HepG2 (cell line): ENCODE results near the gene SP1. TPM values are rescaled to one million over a fixed set of nuclear protein-coding genes. Genes with fewer than 3 reads are reported as not detected.

Source experiments
- ARNT2 ChIP-seq: sonication (generic); formaldehyde crosslinking; IDR thresholded peaks from 2 replicates; pipeline ENCODE4 v1.8.0; 2022; ENCODE audit warnings: mild to moderate bottlenecking, low read depth, missing genetic modification reagents, moderate library complexity
- ATF7 ChIP-seq, 2 experiments: fragments of 450-650 bp in 1 of 2; sonication (generic) in 1 of 2; formaldehyde crosslinking in 1 of 2; IDR thresholded peaks; 2 replicates each; pipeline versions ENCODE4 v1.4.0 to v1.6.1; 2016 to 2020; ENCODE audit warnings: antibody characterized with exemption in 1 of 2, mild to moderate bottlenecking in 1 of 2, missing genetic modification reagents in 1 of 2
- HNF4G ChIP-seq, 2 experiments: sonication (generic) in 1 of 2; formaldehyde crosslinking in 1 of 2; IDR thresholded peaks; 2 replicates each; pipeline versions ENCODE4 v1.4.0 to v1.6.1; 2011 to 2020; ENCODE audit warnings: borderline replicate concordance in 2 of 2, low read depth in 2 of 2, mild to moderate bottlenecking in 2 of 2, low read length in 1 of 2, missing genetic modification reagents in 1 of 2, moderate library complexity in 1 of 2
- HNRNPH1 ChIP-seq: fragments of 200-400 bp; formaldehyde crosslinking; optimal IDR thresholded peaks from 2 replicates; pipeline ENCODE3; 2017; ENCODE audit warnings: mild to moderate bottlenecking, low read depth, low read length
- HOXA5 ChIP-seq: sonication (generic); formaldehyde crosslinking; IDR thresholded peaks from 2 replicates; pipeline ENCODE4 v1.4.0; 2020; ENCODE audit warnings: missing genetic modification reagents
- IRX3 ChIP-seq: sonication (generic); formaldehyde crosslinking; IDR thresholded peaks from 2 replicates; pipeline ENCODE4 v1.8.1; 2023; ENCODE audit warnings: mild to moderate bottlenecking, low read depth, missing genetic modification reagents, borderline replicate concordance
- KDM5B ChIP-seq: sonication (generic); formaldehyde crosslinking; IDR thresholded peaks from 2 replicates; pipeline ENCODE4 v1.4.0; 2020; ENCODE audit warnings: missing genetic modification reagents, mild to moderate bottlenecking, borderline replicate concordance
- MBD4 ChIP-seq: IDR thresholded peaks from 2 replicates; pipeline ENCODE4 v1.6.1; 2012; ENCODE audit warnings: low read length, inconsistent platforms, borderline replicate concordance
- MLLT10 ChIP-seq: sonication (generic); formaldehyde crosslinking; IDR thresholded peaks from 2 replicates; pipeline ENCODE4 v1.4.0; 2020; ENCODE audit warnings: missing genetic modification reagents
- NFIC ChIP-seq: IDR thresholded peaks from 2 replicates; pipeline ENCODE4 v1.6.1; 2012; ENCODE audit warnings: mild to moderate bottlenecking, low read length, inconsistent platforms
- NR2F1 ChIP-seq, 2 experiments: fragments of 450-650 bp in 1 of 2; formaldehyde crosslinking in 1 of 2; IDR thresholded peaks; 2 replicates each; pipeline versions ENCODE4 v1.5.0 to v1.6.1; 2016 to 2020; ENCODE audit warnings: mild to moderate bottlenecking in 1 of 2, missing compliant biosample characterization in 1 of 2, missing genetic modification reagents in 1 of 2, moderate library complexity in 1 of 2
- PAF1 ChIP-seq: IDR thresholded peaks from 2 replicates; pipeline ENCODE4 v1.6.1; 2016; ENCODE audit warnings: missing genetic modification reagents, missing compliant biosample characterization
- PCBP2 ChIP-seq: fragments of 200-400 bp; formaldehyde crosslinking; optimal IDR thresholded peaks from 2 replicates; pipeline ENCODE3; 2018; ENCODE audit warnings: low read length, low read depth; ENCODE audit not compliant: poor library complexity, severe bottlenecking
- SP5 ChIP-seq: IDR thresholded peaks from 2 replicates; pipeline ENCODE4 v1.6.1; 2016; ENCODE audit warnings: low read depth, borderline replicate concordance
- SRSF1 ChIP-seq: fragments of 200-400 bp; formaldehyde crosslinking; optimal IDR thresholded peaks from 2 replicates; pipeline ENCODE3; 2017; ENCODE audit warnings: mild to moderate bottlenecking, low read depth, low read length, moderate library complexity
- ZNF160 ChIP-seq: sonication (generic); formaldehyde crosslinking; IDR thresholded peaks from 2 replicates; pipeline ENCODE4 v1.8.0; 2022; ENCODE audit warnings: mild to moderate bottlenecking, inconsistent platforms, missing genetic modification reagents
- ZNF263 ChIP-seq: sonication (generic); formaldehyde crosslinking; IDR thresholded peaks from 2 replicates; pipeline ENCODE4 v1.4.0; 2020; ENCODE audit warnings: missing genetic modification reagents
- ZNF337 ChIP-seq: sonication (generic); formaldehyde crosslinking; IDR thresholded peaks from 2 replicates; pipeline ENCODE4 v1.5.1; 2020; ENCODE audit warnings: missing genetic modification reagents, low read depth, mild to moderate bottlenecking, borderline replicate concordance
- ZNF570 ChIP-seq: sonication (generic); formaldehyde crosslinking; IDR thresholded peaks from 2 replicates; pipeline ENCODE4 v1.4.0; 2020; ENCODE audit warnings: mild to moderate bottlenecking, missing genetic modification reagents, borderline replicate concordance
- ZNF749 ChIP-seq: sonication (generic); formaldehyde crosslinking; IDR thresholded peaks from 2 replicates; pipeline ENCODE4 v1.8.0; 2022; ENCODE audit warnings: mild to moderate bottlenecking, missing genetic modification reagents, moderate library complexity, borderline replicate concordance
- polyA plus RNA-seq, 8 experiments: library from polyadenylated mRNA; depleted of rRNA in 3 of 8; stranded (reverse) in 7 of 8; unstranded in 1 of 8; fragments of >200 nt; fragmentation: Illumina TruSeq in 4 of 8; extraction: Trizol in 4 of 8; gene quantifications; 2 replicates each; pipeline versions ENCODE4 v1.2.1 to v1.2.3, GENCODE V29; 2011 to 2016; ENCODE audit warnings: low read depth in 4 of 8, missing spikeins in 1 of 8, mixed read lengths in 1 of 8; ENCODE audit not compliant: insufficient read depth in 1 of 8
- total RNA-seq, 5 experiments: library from RNA; depleted of rRNA; stranded (reverse); fragments of >200 nt; fragmentation: Illumina TruSeq; extraction: Trizol; gene quantifications; 2 replicates each; pipeline ENCODE4 v1.2.3, GENCODE V29; 2016; ENCODE audit warnings: low read depth in 1 of 5
- TF ChIP-seq, protein P1 (sequence below): sonication (generic); formaldehyde crosslinking; conservative IDR thresholded peaks from 2 replicates; pipeline ENCODE4 v1.4.0; 2020; ENCODE audit warnings: missing genetic modification reagents
- TF ChIP-seq, protein P2 (sequence below): sonication (generic); formaldehyde crosslinking; IDR thresholded peaks from 2 replicates; pipeline ENCODE4 v1.5.1; 2020; ENCODE audit warnings: missing genetic modification reagents, mild to moderate bottlenecking, borderline replicate concordance
- TF ChIP-seq, protein P3 (sequence below): sonication (generic); formaldehyde crosslinking; IDR thresholded peaks from 2 replicates; pipeline ENCODE4 v1.8.0; 2022; ENCODE audit warnings: mild to moderate bottlenecking, missing genetic modification reagents; ENCODE audit not compliant: insufficient replicate concordance

SP1 gene
- total and polyA plus RNA-seq, 2 of the 13 experiments (the other 11 are each of a cell fraction or from before 2014, with no cell fraction given) = 26.5 to 27.5 TPM

DNA sequence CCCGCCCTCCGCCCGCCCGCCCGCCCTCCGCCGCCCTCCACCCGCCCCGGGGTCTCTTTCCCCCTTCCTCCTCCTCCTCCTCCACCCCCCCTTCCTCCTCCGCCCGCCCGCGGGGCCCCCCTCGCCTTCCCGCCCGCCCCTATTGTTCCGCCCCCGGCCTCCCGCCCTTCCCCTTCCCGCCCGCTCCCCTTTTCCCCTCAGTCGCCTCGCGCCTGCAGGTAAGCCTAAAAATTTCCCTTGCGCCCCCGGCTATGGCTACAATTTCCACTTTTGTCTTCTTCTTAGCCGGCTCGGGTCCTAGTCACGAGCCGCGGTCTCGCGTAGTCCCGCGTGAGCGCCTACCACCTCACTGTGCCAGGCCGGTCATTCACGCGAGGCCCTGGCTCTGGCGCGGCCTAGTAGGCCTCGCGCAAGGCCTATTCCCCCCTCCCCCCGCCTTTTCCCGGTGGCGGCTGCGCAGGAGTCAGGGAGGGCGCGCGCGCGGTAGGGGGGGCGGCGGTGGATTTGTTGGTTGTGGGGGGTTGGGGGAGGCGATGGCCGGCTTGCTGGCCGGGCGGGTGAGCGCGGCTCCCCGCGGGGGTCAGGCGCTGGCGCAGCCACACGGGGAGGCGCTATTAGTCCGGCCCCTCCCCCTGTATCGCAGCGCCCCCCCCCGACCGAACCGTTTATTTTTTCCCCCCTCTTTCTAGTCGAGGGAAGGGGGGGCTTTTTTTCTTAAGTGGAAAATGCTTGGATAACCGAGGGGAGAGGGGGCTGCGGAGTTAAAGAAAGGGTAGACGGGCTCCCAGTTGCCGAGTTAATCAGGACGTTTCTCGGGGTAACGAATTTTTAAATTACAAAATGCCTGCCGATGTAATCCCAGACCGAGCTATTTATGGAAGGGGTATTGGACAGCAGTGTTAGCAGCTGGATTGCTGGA lies 72.4 kb downstream of the SP1 start (continued):
- TF ChIP-seq ZNF570 (CRISPR knock-in tag) = no peak
- no peak for TF ChIP-seq ZNF749 (CRISPR knock-in tag)
- TF ChIP-seq, protein P1, sequence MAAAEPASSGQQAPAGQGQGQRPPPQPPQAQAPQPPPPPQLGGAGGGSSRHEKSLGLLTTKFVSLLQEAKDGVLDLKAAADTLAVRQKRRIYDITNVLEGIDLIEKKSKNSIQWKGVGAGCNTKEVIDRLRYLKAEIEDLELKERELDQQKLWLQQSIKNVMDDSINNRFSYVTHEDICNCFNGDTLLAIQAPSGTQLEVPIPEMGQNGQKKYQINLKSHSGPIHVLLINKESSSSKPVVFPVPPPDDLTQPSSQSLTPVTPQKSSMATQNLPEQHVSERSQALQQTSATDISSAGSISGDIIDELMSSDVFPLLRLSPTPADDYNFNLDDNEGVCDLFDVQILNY (CRISPR knock-in tag) = peak; percentile 57; the same call in 1 of the 2 replicates
- TF ChIP-seq ZNF160 (CRISPR knock-in tag) = 0 out of 2 replicates have a peak, but pooled peaks have one; percentile 40
- no peak for TF ChIP-seq NFIC
- no peak for TF ChIP-seq NR2F1 (CRISPR knock-in tag; IDR thresholded peaks at IDR 0.05)
- TF ChIP-seq ATF7 (IDR thresholded peaks at IDR 0.05) = no peak
- TF ChIP-seq ATF7 (CRISPR knock-in tag; IDR thresholded peaks at IDR 0.05) = no peak
- TF ChIP-seq PCBP2 = no peak
- peak; percentile 29; the same call in 1 of the 2 replicates for TF ChIP-seq HOXA5
- 0 out of 2 replicates have a peak, but pooled peaks have one; percentile 63 for TF ChIP-seq PAF1
- TF ChIP-seq IRX3 (CRISPR knock-in tag) = no peak
- peak; percentile 11; the same call in 1 of the 2 replicates for TF ChIP-seq KDM5B (CRISPR knock-in tag)
- peak; percentile 28 for TF ChIP-seq SRSF1
- TF ChIP-seq, protein P2, sequence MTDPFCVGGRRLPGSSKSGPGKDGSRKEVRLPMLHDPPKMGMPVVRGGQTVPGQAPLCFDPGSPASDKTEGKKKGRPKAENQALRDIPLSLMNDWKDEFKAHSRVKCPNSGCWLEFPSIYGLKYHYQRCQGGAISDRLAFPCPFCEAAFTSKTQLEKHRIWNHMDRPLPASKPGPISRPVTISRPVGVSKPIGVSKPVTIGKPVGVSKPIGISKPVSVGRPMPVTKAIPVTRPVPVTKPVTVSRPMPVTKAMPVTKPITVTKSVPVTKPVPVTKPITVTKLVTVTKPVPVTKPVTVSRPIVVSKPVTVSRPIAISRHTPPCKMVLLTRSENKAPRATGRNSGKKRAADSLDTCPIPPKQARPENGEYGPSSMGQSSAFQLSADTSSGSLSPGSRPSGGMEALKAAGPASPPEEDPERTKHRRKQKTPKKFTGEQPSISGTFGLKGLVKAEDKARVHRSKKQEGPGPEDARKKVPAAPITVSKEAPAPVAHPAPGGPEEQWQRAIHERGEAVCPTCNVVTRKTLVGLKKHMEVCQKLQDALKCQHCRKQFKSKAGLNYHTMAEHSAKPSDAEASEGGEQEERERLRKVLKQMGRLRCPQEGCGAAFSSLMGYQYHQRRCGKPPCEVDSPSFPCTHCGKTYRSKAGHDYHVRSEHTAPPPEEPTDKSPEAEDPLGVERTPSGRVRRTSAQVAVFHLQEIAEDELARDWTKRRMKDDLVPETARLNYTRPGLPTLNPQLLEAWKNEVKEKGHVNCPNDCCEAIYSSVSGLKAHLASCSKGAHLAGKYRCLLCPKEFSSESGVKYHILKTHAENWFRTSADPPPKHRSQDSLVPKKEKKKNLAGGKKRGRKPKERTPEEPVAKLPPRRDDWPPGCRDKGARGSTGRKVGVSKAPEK = no peak
- TF ChIP-seq, protein P3, sequence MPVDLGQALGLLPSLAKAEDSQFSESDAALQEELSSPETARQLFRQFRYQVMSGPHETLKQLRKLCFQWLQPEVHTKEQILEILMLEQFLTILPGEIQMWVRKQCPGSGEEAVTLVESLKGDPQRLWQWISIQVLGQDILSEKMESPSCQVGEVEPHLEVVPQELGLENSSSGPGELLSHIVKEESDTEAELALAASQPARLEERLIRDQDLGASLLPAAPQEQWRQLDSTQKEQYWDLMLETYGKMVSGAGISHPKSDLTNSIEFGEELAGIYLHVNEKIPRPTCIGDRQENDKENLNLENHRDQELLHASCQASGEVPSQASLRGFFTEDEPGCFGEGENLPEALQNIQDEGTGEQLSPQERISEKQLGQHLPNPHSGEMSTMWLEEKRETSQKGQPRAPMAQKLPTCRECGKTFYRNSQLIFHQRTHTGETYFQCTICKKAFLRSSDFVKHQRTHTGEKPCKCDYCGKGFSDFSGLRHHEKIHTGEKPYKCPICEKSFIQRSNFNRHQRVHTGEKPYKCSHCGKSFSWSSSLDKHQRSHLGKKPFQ (CRISPR knock-in tag) = peak; percentile 63
- peak; percentile 61 for TF ChIP-seq ZNF263 (CRISPR knock-in tag)
- TF ChIP-seq ARNT2 (CRISPR knock-in tag) = peak; percentile 55; the same call in 1 of the 2 replicates
- no peak for TF ChIP-seq MLLT10
- no peak for TF ChIP-seq HNRNPH1
- no peak for TF ChIP-seq ZNF337
- peak; percentile 14; the same call in 1 of the 2 replicates for TF ChIP-seq SP5 (CRISPR knock-in tag)
- TF ChIP-seq MBD4 = no peak
- TF ChIP-seq HNF4G (IDR thresholded peaks at IDR 0.05; ENCODE audit: borderline replicate concordance, low read depth, low read length) = no peak
- no peak for TF ChIP-seq HNF4G (CRISPR knock-in tag; IDR thresholded peaks at IDR 0.05; ENCODE audit: borderline replicate concordance, low read depth)
